Measurements from ENCODE around the gene CADM1. TPM values are rescaled to one million over a fixed set of nuclear protein-coding genes. Genes with fewer than 3 reads are reported as not detected.

The CADM1 gene
- polyA plus RNA-seq, 1 donor (not counting 4 experiments of a cell fraction or from before 2014, with no cell fraction given): 9.5 TPM

DNA sequence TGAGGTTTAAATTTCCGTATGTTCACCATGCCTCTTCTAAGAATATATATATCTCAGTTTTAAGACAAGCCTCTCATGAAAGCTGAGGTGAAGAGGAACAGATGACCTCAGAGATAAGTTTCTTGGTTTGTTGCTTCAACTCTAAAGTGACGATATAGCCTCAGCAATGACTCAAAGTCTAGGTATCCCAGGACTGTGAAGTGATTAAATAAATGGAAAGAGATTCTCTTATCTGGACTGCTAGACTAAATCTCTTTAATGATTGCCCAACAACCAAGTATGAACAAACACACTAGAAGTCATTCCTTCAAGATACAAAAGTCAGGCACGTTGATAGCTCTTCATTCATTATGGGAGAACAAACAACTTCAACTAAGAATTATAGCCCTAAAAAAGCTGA is 15.3 kb downstream of the CADM1 start:
- Histone ChIP-seq H3K27me3 (ENCODE audit: control insufficient read depth, extremely low read depth, insufficient read depth, low read length) (no peaks in the 10 kb centered on the region), H3K9me1 (ENCODE audit: control insufficient read depth, extremely low read depth, insufficient read depth, low read length) (no peaks in the 10 kb centered on the region), H3K79me2 (ENCODE audit: control insufficient read depth, insufficient read depth, low read length) (no peaks in the 10 kb centered on the region), H3K36me3 (ENCODE audit: control insufficient read depth in 2 of 2, extremely low read depth in 1 of 2, insufficient read depth in 2 of 2, low read length in 2 of 2) (no peaks in the 10 kb centered on the region), H3K4me2 (ENCODE audit: control insufficient read depth, extremely low read depth, insufficient read depth, low read depth, low read length) (no peak overlapping the region), H2AFZ (ENCODE audit: control insufficient read depth, low read length) (no peak overlapping the region), H3K27ac (ENCODE audit: control insufficient read depth, insufficient read depth, low read length) (no peak overlapping the region), H4K20me1 (ENCODE audit: control insufficient read depth, extremely low read depth, insufficient read depth, low read length) (no peaks in the 10 kb centered on the region), H3K4me1 (ENCODE audit: control insufficient read depth, extremely low read depth, insufficient read depth, low read length) (no peaks in the 10 kb centered on the region), H3K9me3 (ENCODE audit: control insufficient read depth, low read depth, low read length) (no peaks in the 10 kb centered on the region), H3K9ac (ENCODE audit: control insufficient read depth, extremely low read depth, insufficient read depth, low read length) (no peak overlapping the region), H3K4me3 (ENCODE audit: control insufficient read depth in 2 of 3, extremely low read depth in 1 of 3, insufficient read depth in 2 of 3, low read depth in 1 of 3, low read length in 3 of 3) (no peak overlapping the region)
- dilution Hi-C loops (cut with MboI; ENCODE audit: extremely low pct_ligation_motif_present, low sequenced_read_pairs): no loop called here
- TF ChIP-seq, protein P1, sequence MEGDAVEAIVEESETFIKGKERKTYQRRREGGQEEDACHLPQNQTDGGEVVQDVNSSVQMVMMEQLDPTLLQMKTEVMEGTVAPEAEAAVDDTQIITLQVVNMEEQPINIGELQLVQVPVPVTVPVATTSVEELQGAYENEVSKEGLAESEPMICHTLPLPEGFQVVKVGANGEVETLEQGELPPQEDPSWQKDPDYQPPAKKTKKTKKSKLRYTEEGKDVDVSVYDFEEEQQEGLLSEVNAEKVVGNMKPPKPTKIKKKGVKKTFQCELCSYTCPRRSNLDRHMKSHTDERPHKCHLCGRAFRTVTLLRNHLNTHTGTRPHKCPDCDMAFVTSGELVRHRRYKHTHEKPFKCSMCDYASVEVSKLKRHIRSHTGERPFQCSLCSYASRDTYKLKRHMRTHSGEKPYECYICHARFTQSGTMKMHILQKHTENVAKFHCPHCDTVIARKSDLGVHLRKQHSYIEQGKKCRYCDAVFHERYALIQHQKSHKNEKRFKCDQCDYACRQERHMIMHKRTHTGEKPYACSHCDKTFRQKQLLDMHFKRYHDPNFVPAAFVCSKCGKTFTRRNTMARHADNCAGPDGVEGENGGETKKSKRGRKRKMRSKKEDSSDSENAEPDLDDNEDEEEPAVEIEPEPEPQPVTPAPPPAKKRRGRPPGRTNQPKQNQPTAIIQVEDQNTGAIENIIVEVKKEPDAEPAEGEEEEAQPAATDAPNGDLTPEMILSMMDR (optimal IDR thresholded peaks at IDR 0.05 in 1 of 3, IDR thresholded peaks at IDR 0.05 in 1 of 3, conservative IDR thresholded peaks at IDR 0.05 in 1 of 3; ENCODE audit: extremely low read depth in 1 of 3, insufficient read depth in 2 of 3, low read length in 3 of 3): no peak
- no peak for TF ChIP-seq EZH2 (IDR thresholded peaks at IDR 0.05; ENCODE audit: low read length)
- FAIRE-seq: no peak
- no peak for DNase-seq (ENCODE audit: low read depth, low spot score)

DNA sequence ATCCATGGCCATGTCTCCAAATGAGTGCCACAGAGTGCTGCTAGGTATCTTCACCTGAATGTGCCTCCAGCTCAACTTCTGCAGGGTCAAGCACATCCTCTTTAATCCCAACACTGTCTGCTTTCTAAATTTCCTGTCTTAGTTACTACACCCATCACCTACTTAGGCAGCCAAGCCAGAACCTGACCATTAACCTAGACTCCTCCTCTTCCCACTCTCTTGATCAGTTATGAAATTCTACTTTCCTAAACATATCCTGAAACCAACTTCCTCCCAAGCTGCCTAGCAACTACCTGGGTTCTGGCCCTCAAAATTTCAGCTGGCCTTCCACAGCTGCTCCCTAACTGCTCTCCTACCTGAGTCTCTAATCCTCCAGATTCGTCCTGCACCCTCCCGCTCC is 22.7 kb downstream of the CADM1 start:
- H3K9me3 ChIP-seq (ENCODE audit: control insufficient read depth, low read depth, low read length): no peaks in the 10 kb centered on the region
- no peaks in the 10 kb centered on the region for H3K4me1 ChIP-seq (ENCODE audit: control insufficient read depth, extremely low read depth, insufficient read depth, low read length)
- no peaks in the 10 kb centered on the region for H3K79me2 ChIP-seq (ENCODE audit: control insufficient read depth, insufficient read depth, low read length)
- no peak overlapping the region for H3K27ac ChIP-seq (ENCODE audit: control insufficient read depth, insufficient read depth, low read length)
- FAIRE-seq: no peak
- no peak overlapping the region for H3K4me2 ChIP-seq (ENCODE audit: control insufficient read depth, extremely low read depth, insufficient read depth, low read depth, low read length)
- no peak for TF ChIP-seq EZH2 (IDR thresholded peaks at IDR 0.05; ENCODE audit: low read length)
- TF ChIP-seq, protein P1 (optimal IDR thresholded peaks at IDR 0.05 in 1 of 3, IDR thresholded peaks at IDR 0.05 in 1 of 3, conservative IDR thresholded peaks at IDR 0.05 in 1 of 3; ENCODE audit: extremely low read depth in 1 of 3, insufficient read depth in 2 of 3, low read length in 3 of 3): no peak
- no peaks in the 10 kb centered on the region for H3K9me1 ChIP-seq (ENCODE audit: control insufficient read depth, extremely low read depth, insufficient read depth, low read length)
- no peaks in the 10 kb centered on the region for H3K27me3 ChIP-seq (ENCODE audit: control insufficient read depth, extremely low read depth, insufficient read depth, low read length)
- H3K36me3 ChIP-seq (ENCODE audit: control insufficient read depth in 2 of 2, extremely low read depth in 1 of 2, insufficient read depth in 2 of 2, low read length in 2 of 2): no peaks in the 10 kb centered on the region
- dilution Hi-C loops (cut with MboI; ENCODE audit: extremely low pct_ligation_motif_present, low sequenced_read_pairs): no loop called here
- DNase-seq (ENCODE audit: low read depth, low spot score): no peak
- H3K4me3 ChIP-seq (ENCODE audit: control insufficient read depth in 2 of 3, extremely low read depth in 1 of 3, insufficient read depth in 2 of 3, low read depth in 1 of 3, low read length in 3 of 3): no peak overlapping the region
- no peaks in the 10 kb centered on the region for H4K20me1 ChIP-seq (ENCODE audit: control insufficient read depth, extremely low read depth, insufficient read depth, low read length)
- no peak overlapping the region for H2AFZ ChIP-seq (ENCODE audit: control insufficient read depth, low read length)
- H3K9ac ChIP-seq (ENCODE audit: control insufficient read depth, extremely low read depth, insufficient read depth, low read length): no peak overlapping the region

Measured in keratinocyte (primary cell).